Measurements from ENCODE around the gene SH2D6. TPM values are rescaled to one million over a fixed set of nuclear protein-coding genes. Genes with fewer than 3 reads are reported as not detected.

The SH2D6 gene
- total and polyA plus RNA-seq, 2 of the 8 experiments (the other 6 are each of a cell fraction or from before 2014, with no cell fraction given), result 0.42 TPM; not detected in 1

DNA sequence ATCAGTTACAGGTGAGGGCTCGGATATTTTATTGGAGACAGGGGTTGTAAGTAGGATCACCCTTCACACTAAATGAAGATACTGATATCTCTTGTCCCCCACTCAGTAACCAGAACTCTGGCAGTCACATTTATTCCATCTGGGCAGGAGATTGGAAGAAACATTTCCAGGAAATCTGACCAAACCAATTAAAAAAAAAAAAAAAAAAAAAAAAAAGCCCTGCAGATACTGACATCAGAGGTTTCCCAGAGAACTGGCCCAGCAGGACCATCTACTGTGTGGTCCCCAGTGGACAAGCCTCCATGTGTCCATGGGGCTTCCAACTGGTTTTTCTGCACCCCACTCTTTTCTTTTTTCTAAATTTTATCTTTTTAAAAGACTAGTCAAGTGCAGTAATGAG is 41.3 kb downstream of the SH2D6 start (continued):
- TF ChIP-seq MAFK (IDR thresholded peaks at IDR 0.05; ENCODE audit: low read depth, low read length) (no peak), RAD21 (IDR thresholded peaks at IDR 0.05 in 1 of 2, conservative IDR thresholded peaks at IDR 0.05 in 1 of 2; ENCODE audit: low read depth in 2 of 2, low read length in 2 of 2) (no peak), SP4 (IDR thresholded peaks at IDR 0.05; ENCODE audit: low read length) (no peak), JUN (IDR thresholded peaks at IDR 0.05; ENCODE audit: low read depth, low read length) (no peak), CBX8 (IDR thresholded peaks at IDR 0.05; ENCODE audit: borderline replicate concordance, low read depth, low read length) (no peak)

All from H1 (cell line).